Caco-2 (cell line): ENCODE results near the gene TMEM263. TPM values are rescaled to one million over a fixed set of nuclear protein-coding genes. Genes with fewer than 3 reads are reported as not detected.

Source experiments
- BruUV-seq: library from RNA; stranded (reverse); fragments of 400-500 nt; replicated peaks from 2 replicates; lab custom pipeline; 2021; lab: Mats Ljungman, UMichigan
- CTCF ChIA-PET: fragments of 300-600 bp; sonication (Branson Sonifier 250); formaldehyde crosslinking; loops from one replicate; lab custom pipeline; 2022; ENCODE audit warnings: antibody characterized with exemption; lab: Charles Lee
- POLR2A ChIA-PET: fragments of 300-600 bp; sonication (Branson Sonifier 250); formaldehyde crosslinking; loops from one replicate; lab custom pipeline; 2022; ENCODE audit warnings: antibody characterized with exemption; lab: Charles Lee
- DNase-seq, 2 experiments: peaks; one replicate each; pipeline versions ENCODE4 v3.0.0 to v3.0.0-alpha.2; 2020 to 2022
- H3K27me3 ChIP-seq: replicated peaks from 2 replicates; pipeline ENCODE4 v1.6.0; 2011; ENCODE audit warnings: low read length; ENCODE audit not compliant: control insufficient read depth, insufficient read depth
- H3K36me3 ChIP-seq: 2 replicates; pipeline ENCODE4 v1.5.1; 2011; ENCODE audit warnings: low read length; ENCODE audit not compliant: control insufficient read depth, insufficient read depth
- H3K4me1 ChIP-seq: fragments of 250-450 bp; sonication (Bioruptor Pico); 2 replicates; pipeline ENCODE4 v1.5.1; 2020; ENCODE audit warnings: mild to moderate bottlenecking
- H3K4me3 ChIP-seq: 2 replicates; pipeline ENCODE4 v1.5.1; 2011; ENCODE audit warnings: low read depth, mild to moderate bottlenecking, control low read depth, low read length
- H3K9me3 ChIP-seq: fragments of 250-450 bp; sonication (Bioruptor Pico); 2 replicates; pipeline ENCODE4 v1.5.1; 2020; ENCODE audit warnings: mild to moderate bottlenecking, moderate library complexity
- H3K27ac Mint-ChIP-seq: one replicate; pipeline ENCODE4 v1.8.0; 2022; ENCODE audit warnings: mixed read lengths; ENCODE audit not compliant: unreplicated experiment
- H3K27me3 Mint-ChIP-seq: one replicate; pipeline ENCODE4 v1.8.0; 2022; ENCODE audit warnings: mixed read lengths; ENCODE audit not compliant: insufficient read depth, unreplicated experiment
- H3K36me3 Mint-ChIP-seq: one replicate; pipeline ENCODE4 v1.8.0; 2022; ENCODE audit warnings: mild to moderate bottlenecking, mixed read lengths; ENCODE audit not compliant: insufficient read depth, unreplicated experiment
- H3K4me1 Mint-ChIP-seq: one replicate; pipeline ENCODE4 v1.8.0; 2022; ENCODE audit warnings: low read depth, mixed read lengths; ENCODE audit not compliant: unreplicated experiment
- H3K4me3 Mint-ChIP-seq: one replicate; pipeline ENCODE4 v1.8.0; 2022; ENCODE audit warnings: mild to moderate bottlenecking, moderate library complexity, mixed read lengths; ENCODE audit not compliant: unreplicated experiment
- H3K9me3 Mint-ChIP-seq: one replicate; pipeline ENCODE4 v1.8.0; 2022; ENCODE audit warnings: mixed read lengths; ENCODE audit not compliant: unreplicated experiment
- intact Hi-C: fragments of 100-400 bp; cut with micrococcal nuclease; formaldehyde crosslinking; loops from one replicate; pipeline ENCODE4 v1.10.0; 2022; ENCODE audit not compliant: unreplicated experiment
- total RNA-seq: library from RNA; stranded (reverse); gene quantifications from 2 replicates; pipeline ENCODE4 v1.2.3, GENCODE V29; 2022
- TF ChIP-seq, protein P1 (sequence below), 2 experiments: fragments of 200-600 bp in 1 of 2; IDR thresholded peaks; 1 replicate in 1 of 2; 2 replicates in 1 of 2; pipeline versions ENCODE4 v1.5.1 to v1.8.0; 2011 to 2022; ENCODE audit warnings: antibody characterized with exemption in 1 of 2, control low read depth in 1 of 2, inconsistent platforms in 1 of 2, low read depth in 1 of 2, low read length in 1 of 2, mild to moderate bottlenecking in 1 of 2, moderate library complexity in 1 of 2; ENCODE audit not compliant: insufficient read depth in 1 of 2, severe bottlenecking in 1 of 2, unreplicated experiment in 1 of 2

Gene TMEM263
- total RNA-seq, 1 experiment from 2014 or later, result 31.6 TPM

DNA sequence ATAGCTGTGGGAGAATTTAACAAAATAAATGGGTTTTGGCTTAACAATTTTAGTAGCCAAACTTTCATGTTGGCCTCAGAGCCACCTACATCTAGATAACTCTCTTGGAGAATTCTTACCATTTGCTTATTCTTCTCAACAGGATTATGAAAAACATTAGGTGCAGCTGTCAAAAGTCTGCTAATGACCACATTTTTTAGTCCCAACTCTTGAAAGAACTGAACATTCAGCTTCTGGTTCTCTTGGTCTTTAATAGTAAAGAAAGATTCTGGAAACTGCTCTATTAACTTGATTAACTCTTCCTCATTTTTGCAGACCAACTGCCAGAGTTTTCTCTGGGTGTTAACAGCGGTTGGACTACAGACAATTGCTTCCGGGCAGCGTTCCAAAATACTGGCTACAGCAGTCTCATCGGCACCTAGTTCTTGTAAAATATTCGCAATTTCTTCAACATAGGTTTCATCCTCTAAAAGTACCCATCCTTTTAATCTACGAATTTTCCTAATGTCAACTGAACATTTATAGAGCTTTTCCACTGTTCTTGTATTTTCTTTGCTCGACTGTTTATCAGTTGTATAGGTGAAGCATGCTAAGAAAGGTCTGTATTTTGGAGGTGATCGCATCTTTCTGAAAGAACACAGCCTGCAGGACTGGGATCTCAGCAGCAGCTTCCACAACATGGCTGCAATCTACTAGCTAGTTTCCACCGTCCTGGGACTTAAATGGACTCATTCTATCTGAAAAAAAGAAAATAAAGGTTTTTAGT, 22.5 kb downstream of the TMEM263 start:
- Mint-ChIP-seq H3K9me3 (no peaks in the 10 kb centered on the region), H3K4me3 (no peak overlapping the region), H3K4me1 (peaks cover 21% of the 10 kb centered on the region), H3K36me3 (peaks cover 12% of the 10 kb centered on the region), H3K27me3 (no peaks in the 10 kb centered on the region), H3K27ac (no peak overlapping the region)
- TF ChIP-seq, protein P1, sequence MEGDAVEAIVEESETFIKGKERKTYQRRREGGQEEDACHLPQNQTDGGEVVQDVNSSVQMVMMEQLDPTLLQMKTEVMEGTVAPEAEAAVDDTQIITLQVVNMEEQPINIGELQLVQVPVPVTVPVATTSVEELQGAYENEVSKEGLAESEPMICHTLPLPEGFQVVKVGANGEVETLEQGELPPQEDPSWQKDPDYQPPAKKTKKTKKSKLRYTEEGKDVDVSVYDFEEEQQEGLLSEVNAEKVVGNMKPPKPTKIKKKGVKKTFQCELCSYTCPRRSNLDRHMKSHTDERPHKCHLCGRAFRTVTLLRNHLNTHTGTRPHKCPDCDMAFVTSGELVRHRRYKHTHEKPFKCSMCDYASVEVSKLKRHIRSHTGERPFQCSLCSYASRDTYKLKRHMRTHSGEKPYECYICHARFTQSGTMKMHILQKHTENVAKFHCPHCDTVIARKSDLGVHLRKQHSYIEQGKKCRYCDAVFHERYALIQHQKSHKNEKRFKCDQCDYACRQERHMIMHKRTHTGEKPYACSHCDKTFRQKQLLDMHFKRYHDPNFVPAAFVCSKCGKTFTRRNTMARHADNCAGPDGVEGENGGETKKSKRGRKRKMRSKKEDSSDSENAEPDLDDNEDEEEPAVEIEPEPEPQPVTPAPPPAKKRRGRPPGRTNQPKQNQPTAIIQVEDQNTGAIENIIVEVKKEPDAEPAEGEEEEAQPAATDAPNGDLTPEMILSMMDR (IDR thresholded peaks at IDR 0.05; ENCODE audit: insufficient read depth in 1 of 2, low read depth in 1 of 2, low read length in 1 of 2, severe bottlenecking in 1 of 2, unreplicated experiment in 1 of 2), result no peak
- no peaks in the 10 kb centered on the region for H3K36me3 ChIP-seq
- H3K27me3 ChIP-seq, result no peaks in the 10 kb centered on the region
- H3K9me3 ChIP-seq, result no peaks in the 10 kb centered on the region
- intact Hi-C loops, result no loop called here
- ChIA-PET POLR2A (interaction anchor here (1.0 to 2.1 kb wide), 2 partner anchors 9 to 29 kb away, joined by 4 to 6 read pairs; partner anchors contain the start of gene MTERF2), CTCF (interaction anchor here (1.2 kb wide), 1 partner anchor 22 kb away, joined by 3 read pairs; the partner anchor contains the start of gene TMEM263)
- DNase-seq, result no peak
- no peak overlapping the region for H3K4me3 ChIP-seq
- H3K4me1 ChIP-seq, result peaks cover 47% of the 10 kb centered on the region
- BruUV-seq, result TSS peak; percentile 9

DNA sequence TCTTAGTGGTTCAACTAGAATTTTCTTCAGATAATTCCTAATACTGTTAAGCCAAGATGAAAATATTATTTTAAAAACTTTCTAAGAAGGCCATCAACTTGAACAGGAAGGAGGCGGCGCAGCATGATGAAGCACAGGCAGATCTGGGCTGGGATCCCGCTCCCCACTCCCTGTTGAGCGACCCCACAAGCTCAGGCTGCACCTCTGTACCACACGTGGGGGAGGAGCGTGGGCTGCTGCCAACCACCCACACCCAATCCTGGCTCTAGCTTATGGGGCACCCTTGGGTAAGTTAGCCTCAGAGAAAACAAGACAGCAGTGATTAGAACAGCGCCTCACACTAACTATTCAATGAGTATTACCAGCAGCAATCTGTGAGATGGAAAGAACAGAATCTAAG, 25.2 kb downstream of the TMEM263 start:
- no peak overlapping the region for H3K27ac Mint-ChIP-seq
- POLR2A ChIA-PET, result no interaction called here

DNA sequence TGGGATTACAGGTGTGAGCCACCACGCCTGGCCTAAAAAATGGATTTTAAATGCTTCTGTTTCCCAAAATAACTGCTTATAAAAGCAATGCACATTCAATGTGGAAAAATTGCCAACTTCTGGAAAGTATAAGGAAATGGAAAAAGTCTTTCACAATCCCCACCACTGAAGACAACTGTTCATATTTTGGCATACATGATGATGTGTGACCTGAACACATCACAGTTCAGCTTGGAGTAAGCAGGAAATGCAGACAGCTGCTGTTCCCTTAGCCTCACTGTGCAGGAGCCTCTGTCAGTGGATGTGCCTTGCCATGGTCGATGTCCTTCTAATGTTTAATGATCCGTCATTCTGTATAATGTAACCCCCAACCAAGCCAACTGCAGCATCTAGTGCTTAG, 26.1 kb downstream of the TMEM263 start:
- Mint-ChIP-seq H3K9me3 (no peaks in the 10 kb centered on the region), H3K27ac (no peak overlapping the region), H3K27me3 (no peaks in the 10 kb centered on the region), H3K4me3 (no peak overlapping the region), H3K4me1 (peaks cover 8% of the 10 kb centered on the region), H3K36me3 (peaks cover 16% of the 10 kb centered on the region)
- no peaks in the 10 kb centered on the region for H3K27me3 ChIP-seq
- DNase-seq, result no peak
- H3K4me1 ChIP-seq, result peaks cover 16% of the 10 kb centered on the region
- H3K36me3 ChIP-seq, result no peaks in the 10 kb centered on the region
- H3K9me3 ChIP-seq, result no peaks in the 10 kb centered on the region
- no peak overlapping the region for H3K4me3 ChIP-seq
- TF ChIP-seq, protein P1 (IDR thresholded peaks at IDR 0.05; ENCODE audit: insufficient read depth in 1 of 2, low read depth in 1 of 2, low read length in 1 of 2, severe bottlenecking in 1 of 2, unreplicated experiment in 1 of 2), result no peak
- intact Hi-C loops, result no loop called here
- no TSS peak for BruUV-seq
- CTCF ChIA-PET, result no interaction called here
- POLR2A ChIA-PET, result no interaction called here

More for the DNA sequence above, 25.2 kb downstream of the TMEM263 start:
- H3K27me3 Mint-ChIP-seq, result no peaks in the 10 kb centered on the region
- no peaks in the 10 kb centered on the region for H3K36me3 ChIP-seq
- intact Hi-C loops, result no loop called here
- peaks cover 22% of the 10 kb centered on the region for H3K4me1 ChIP-seq
- TF ChIP-seq, protein P1 (IDR thresholded peaks at IDR 0.05; ENCODE audit: insufficient read depth in 1 of 2, low read depth in 1 of 2, low read length in 1 of 2, severe bottlenecking in 1 of 2, unreplicated experiment in 1 of 2), result no peak
- H3K36me3 Mint-ChIP-seq, result peaks cover 12% of the 10 kb centered on the region
- no peak for DNase-seq
- H3K9me3 ChIP-seq, result no peaks in the 10 kb centered on the region
- no peaks in the 10 kb centered on the region for H3K9me3 Mint-ChIP-seq
- H3K27me3 ChIP-seq, result no peaks in the 10 kb centered on the region
- H3K4me3 Mint-ChIP-seq, result no peak overlapping the region
- CTCF ChIA-PET, result no interaction called here
- BruUV-seq, result no TSS peak
- no peak overlapping the region for H3K4me3 ChIP-seq
- peaks cover 12% of the 10 kb centered on the region for H3K4me1 Mint-ChIP-seq
